ENCODE results near the gene PNPO.

DNA sequence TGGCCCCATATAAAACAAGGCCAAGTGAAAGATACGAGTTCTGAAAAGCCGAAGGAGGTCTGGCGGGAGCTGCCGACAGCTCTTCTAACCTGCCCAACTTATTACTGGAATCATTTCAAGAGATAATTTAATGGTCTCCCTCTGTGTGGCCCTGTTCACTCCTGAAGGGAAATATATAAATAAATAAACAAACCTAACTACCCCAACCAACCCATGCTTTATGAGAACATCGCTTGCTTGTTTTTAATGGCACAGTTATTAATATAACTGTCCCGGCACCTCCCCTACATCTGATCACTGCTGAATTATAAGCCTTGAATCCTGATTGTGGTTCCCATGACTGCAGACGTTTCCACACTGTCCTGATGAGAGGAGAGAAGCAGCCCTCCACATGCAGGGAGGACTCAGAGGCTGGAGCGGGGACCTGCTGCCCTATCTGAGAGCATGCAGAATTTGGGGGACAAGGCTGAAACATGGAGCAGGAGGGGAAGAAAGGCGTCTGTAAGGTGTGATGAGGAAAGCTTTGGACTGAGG lies 51.7 kb downstream of the PNPO start:
- TF ChIP-seq CTCF (IDR thresholded peaks at IDR 0.05) (no peak), POLR2A (IDR thresholded peaks at IDR 0.05) (no peak), POLR2AphosphoS5 (IDR thresholded peaks at IDR 0.05) (no peak), EP300 (IDR thresholded peaks at IDR 0.05) (no peak)

Data from sigmoid colon (tissue), 4 donors.